HG03354 (cell line): ENCODE results near the gene TBC1D10B.
A peak's percentile ranks its signal among the peaks of the same experiment; 100 is the strongest.
"Not testable (repeated sequence)": the region's sequence is repeated elsewhere in the genome, so short reads cannot be mapped to it uniquely, and the experiment has no call there.

Source experiments
- ATAC-seq: cut with Tn5 transposase; IDR thresholded peaks from one replicate; pipeline ENCODE4 v1.9.1; 2021; ENCODE audit warnings: mild to moderate bottlenecking; ENCODE audit not compliant: unreplicated experiment, poor library complexity, severe bottlenecking

TBC1D10B gene

DNA sequence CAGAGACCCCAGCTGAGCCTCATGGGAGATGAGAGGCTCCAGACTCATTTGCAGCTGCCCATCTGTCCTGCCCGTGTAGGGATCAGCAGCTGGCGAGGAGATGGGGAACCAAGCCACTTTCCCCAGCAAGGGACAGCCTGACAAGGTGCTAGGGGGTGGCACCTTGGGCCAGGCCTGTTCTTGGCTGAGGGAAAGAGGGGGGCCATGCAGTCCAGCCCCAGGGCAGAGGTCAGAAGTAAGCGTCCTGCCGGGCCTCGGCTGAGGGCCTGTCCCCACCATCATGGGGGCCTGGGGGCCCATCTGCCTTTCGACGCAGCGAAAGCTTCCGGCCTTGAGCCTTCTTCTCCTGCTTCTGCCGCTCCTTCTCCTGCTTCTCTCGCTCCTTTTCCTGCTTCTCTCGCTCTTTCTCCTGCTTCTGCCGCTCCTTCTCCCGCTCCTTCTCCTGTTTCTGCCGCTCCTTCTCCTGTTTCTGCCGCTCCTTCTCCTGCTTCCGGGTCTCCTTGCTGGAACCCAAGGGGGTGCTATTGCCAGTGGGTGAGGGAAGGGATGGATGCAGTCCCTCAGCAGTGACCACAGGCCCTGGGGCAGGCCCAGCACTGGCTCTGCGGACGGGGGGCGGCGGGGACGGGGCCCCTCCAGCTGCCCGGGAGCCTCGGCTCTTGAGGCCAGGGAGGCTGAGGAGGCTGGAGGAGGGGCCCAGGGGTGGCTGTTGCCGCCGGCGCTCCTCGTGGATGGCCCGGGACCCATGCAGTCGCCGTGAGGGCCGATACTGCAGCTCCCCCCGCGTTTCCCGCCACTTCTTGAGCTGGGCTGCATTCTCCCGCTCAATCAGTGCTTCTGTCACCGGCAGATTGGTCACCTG, 12.3 kb downstream of the TBC1D10B start:
- ATAC-seq = no peak

DNA sequence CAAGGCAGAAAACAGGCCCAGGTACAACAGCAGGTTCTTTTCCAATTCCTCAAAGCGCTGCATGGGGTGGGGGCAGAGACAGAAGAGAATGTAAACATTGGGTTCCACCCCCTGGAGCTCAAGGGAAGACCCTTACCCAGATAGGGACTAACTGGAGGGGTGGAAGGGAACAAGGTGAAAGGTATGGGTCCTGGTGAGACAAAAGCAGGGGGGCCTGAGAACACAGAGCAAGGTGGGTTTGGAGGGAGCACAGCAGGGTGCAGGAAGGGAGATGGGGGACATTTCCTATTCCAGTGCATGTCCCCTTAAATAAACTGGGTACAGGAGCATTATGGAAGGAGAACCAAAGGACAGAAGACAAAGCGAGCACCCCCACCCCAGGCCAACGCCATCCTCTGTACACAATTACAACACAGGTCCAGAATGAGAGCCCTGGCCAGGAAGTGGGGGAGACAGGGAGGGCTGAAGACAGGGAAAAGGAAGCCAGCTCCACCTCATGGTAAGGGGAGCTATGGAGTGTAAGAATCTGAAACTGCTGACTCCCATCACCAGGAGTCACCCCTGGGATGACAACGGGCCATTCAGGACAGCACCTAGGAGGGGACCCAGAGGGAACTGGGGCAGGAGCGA, 13.1 kb downstream of the TBC1D10B start:
- no peak for ATAC-seq

DNA sequence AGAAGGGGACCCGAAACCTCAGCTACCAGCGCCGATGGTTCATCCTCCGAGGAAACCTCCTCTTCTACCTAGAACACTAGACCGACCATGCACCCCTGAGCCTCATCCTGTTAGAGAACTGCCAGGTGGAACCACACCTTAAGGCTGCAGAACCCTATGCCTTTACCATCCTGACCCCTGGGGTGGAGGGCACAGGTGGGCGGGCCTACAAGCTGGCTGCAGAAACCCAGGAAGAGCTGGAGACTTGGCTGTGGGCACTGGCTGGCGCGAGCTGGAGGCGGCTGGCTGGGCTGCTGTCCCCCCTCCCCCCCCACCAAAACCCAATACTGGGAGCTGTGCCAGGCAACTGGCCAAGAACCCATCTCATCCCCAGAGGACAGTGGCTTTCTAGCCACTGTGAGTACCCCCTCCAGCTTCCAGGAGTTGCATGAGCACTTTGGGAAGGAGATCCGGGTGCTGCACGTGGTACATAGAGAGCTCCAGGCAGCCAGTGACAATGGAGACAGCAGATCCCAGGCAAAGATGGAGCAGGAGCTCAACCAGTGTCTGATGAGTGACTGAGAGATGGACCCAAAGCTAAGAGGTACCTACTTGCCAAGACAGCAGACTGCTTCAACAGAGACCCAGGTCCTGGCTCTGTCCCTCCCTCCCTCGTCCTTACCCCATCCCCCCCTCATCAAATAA, 13.8 kb downstream of the TBC1D10B start:
- ATAC-seq = no peak

DNA sequence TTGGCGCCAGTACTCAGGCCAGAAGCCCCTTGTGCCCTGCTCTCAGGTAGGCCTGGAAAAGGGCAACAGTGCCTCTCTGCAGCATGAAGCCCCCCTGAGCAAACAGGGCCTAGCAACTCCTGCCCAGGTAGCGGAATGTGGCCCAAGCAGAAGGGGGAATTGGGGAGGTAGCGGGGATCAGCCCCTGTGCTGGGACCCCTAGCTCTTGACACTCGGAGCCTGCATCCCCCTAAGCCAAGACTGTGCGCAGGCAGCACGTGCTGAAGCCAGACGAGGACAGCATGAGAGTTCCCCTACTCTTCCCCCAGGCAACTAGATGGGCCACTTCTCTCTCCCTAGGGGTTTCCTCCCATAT, 14.4 kb downstream of the TBC1D10B start:
- no peak for ATAC-seq

DNA sequence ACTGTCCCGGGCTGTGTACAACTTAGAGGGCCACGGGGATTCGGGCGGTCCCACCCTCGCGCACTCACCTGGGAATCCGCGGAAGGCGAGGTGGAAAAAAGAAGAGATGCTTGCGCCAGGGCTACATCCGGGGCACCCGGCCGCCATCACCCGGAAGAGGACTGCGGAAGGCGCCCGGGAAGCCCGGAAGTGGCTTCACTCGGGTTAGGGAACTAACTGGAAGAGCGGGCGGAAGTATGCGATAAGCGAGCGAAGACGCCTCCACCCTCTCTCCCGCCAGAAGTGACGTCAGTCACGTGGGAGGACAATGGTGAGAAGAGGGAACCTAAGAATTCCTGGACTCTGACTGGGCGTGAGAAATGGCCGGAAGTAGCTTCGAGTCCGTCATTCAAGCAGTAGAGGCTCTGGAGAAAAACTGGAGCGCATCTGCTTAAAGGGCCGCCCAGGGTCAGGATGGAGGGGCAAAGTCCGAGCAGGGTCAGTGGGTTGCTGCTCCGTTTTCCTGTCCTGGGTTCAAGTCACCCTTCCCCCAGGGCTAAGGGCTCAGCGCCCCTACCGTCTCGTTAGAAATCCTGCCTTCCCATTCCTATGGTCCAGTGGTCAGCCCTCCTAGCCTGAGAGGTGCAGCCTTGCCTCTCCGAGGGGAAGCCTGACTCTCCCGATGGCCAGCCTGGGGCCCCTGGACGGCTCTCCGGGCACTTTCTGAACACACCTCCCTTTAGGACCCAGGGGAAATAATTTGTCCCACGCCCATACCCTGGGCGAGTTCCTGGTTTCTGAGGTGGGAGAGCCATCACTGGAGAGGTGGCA, 14.9 kb downstream of the TBC1D10B start, which contains the start of gene CD2BP2:
TSS of gene CD2BP2 (minus strand) at position 165 of the 810 bp plus-strand sequence. CDS start 627 bp downstream, outside the sequence.
- peak; percentile 61 for ATAC-seq

DNA sequence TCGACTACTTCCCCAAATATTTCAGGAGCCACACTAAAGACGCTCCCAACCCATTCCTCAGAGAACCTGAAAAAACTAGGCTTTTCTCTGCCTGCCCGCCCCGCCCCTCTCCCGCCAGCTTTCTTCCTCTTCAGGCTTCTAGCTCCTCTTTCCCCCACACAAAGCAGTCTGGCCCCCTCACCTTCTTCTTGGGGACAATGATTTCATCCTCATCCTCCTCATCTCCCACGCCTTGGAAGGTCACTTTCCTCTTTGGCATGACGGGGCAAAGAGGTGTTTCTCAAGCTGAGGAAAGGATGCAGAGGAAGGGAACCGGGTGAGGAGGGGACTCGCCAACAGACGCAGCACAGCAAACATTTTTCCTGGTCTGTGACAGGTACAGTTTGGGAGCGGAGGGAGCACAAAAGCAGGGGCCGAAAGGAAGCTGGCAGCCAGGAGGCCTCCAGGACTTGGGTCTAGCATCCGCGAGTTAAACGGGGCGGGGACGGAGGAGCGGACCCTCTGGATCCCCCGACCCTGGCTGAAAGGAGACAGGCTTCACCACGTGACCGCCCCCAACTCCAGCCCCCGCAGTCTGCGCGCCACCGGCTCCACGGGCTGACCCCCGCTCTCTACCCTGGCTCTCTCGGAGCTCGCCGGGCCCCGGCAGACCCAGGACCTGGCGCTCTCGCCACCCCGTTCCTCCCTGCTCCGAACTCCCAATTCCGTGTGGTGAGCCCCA, 15.7 kb downstream of the TBC1D10B start:
- peak; percentile 20 for ATAC-seq

DNA sequence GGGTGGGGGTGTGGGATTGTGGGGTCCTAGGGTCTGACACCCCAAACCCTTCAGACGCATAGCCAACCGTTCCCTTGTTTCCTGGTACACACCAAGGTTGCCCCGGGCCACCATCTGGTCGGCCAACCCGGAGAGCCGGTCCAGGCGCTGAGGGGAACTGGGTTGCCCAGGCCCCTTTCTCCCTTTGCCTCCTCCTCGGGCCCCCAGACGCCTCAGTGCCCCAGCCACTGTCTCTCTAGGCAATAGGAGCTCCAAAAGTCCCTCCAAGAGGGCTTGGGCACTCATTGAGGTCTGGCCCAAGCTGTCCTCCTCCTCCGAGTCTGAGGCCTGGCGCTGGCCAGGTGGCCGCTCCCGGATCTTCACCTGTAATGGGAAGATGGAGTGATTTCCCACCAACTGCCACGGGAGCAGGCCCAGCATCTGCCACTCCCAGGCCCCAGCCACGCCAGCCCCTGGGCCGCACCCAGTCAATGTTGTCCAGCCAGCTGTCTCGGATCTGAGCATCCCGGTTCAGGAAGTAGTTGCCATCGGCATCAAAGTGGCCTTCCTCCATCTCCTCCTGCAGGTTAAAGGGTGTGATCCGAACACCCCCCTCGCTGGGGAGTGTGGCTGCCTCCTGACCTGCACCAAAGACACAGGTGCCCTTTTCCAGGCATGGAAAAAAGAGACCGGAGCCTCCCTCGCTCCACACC, 16.7 kb downstream of the TBC1D10B start:
- no peak for ATAC-seq

DNA sequence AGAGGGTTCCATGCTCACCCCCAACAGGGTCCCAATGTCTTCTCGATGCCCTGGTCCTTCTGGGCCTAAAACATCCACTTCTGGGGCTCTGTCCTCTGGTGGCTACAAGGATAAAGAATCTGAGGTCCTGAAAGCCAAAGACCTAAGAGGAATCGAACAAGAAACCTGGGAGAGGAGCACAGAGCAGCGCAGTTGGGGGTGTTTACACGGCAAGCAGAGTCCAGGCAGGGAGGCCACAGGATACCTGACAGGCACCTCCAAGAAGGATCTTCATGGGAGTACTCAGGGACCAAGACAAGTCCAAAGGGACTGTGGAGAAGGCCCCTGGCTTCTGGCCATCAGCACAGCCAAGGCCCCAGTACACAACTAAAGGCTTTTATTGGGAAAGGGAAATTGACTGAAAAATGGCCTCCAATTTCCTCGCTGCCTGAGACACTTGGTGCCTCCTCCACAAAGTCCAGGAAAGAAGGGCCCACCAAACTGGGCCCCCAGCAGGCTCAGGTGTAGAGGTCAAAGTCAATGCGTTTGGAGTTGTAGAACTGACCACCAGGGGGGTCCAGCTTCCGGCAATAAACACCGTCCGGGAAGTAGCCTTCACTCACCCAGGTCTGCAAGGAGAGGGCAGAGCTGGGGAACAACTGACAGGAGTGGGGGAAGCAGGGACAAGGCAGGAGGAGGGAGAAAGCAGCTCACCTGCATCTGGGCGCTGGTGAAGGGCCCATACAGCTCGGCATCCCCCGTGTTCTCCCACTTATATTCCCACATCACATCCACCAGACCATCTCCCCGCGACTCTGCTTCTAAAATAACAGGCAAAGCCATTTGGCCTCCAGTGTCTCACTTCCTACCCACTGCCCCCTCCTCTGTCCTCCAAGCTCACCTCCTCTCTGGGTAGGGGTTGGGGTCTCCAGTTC, 17.5 kb downstream of the TBC1D10B start:
- ATAC-seq = no peak

DNA sequence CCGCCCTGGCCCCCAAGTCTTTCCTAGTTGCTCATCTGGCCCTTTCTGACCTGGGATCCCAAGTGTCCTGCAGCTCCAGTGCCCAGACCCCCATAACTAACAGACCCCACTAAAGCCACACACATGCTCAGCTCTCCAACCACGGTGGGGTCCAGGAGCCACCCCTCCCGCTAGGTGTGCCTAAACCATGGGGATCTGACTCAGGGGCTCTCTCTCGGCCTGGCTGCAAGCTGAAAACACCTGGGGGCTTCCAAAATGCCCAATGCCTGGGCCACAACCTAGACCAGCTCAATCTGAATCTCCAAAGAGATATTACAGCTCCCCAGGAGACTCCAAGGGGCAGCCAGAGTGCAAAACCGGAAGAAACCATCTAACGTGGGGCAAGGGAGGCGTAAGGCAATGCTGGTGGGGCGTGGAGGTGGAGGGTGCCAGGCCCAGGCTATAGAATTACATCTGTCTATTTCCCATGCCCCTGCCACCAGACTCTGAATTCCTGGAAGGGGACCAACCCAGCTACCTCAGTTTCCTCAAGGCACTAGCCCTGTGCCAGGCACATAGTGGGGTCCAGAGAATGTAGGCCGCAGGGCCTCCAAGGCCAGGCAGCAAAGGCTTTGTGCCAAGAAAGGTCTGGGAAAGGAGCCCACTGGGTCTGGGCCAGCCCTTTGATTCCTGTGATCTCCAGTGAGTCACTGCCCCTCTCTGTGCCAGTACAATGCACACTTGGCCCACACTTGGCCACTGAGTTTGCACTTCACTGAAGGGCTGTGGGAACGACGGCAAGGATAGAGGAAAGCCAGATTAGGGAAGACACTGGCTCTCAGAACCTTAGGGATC, 18.5 kb downstream of the TBC1D10B start:
- ATAC-seq = no peak

DNA sequence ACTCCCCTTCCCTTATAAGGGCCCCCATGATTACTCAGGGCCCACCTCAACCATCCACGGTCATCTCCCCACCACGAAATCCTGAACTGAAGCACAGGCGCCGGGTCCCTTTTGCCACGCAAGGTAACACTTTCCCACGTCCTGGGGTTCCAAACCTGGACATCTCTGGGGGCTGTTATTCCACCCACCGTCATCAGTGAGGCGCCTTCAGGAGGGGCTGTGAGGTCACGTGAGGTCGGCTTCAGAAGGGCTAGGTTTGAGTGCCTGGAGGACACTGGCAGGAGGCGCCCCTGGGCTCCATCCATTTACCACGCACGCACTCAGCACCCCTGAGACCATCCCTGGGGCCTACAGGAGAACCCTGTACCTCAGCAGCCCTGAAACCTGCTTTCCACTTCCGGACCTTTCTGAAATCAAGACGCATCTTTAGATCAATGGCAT, 19.3 kb downstream of the TBC1D10B start:
- no peak for ATAC-seq

DNA sequence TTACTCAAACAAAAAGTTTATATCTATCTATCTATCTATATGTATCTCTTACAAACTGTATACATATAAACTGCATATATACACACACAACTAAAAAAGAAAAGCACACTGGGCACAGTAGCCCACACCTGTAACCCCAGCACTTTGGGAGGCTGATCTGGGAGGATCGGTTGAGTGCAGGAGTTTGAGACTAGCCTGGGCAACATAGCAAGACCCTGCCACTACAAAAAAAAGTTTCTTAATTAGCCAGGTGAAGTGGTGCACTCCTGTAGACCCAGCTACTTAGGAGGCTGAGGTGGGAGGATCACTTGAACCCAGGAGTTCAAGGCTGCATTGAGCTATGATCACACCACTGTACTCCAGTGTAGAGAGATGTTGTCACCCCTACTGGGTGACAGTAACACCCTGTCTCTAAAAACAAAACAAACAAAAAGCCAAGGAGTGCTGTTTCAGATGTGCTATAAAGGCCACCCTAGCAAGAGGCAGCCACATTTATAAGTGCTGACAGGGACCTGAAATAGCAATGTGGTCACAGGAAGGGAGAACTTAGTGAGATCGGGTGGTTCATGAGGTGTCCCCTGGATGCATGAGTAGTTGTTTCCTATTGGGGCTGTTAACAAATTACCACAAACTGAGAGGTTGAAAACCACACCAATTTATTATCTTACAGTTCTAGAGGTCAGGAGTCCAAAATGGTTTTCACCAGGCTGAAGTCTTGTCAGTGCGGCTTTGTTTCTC, 20.0 kb downstream of the TBC1D10B start:
- ATAC-seq = peak; percentile 49

DNA sequence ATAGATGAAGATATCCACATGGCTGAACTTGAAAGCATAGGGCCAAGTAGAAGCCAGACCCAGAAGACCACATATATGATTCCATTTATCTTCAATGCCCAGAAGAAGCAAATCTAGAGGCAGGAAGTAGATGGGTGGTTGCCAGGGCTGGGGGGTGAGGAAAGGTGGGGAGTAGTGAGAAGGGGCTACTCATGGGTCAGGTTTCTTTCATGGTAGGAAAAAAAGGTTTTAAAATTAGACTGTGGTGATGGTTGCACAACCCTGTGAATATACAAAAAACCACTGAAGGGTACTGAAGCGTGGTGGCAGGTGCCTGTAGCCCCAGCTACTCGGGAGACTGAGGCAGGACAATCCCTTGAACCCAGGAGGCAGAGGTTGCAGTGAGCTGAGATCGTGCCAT, 20.6 kb downstream of the TBC1D10B start:
- peak; percentile 53 for ATAC-seq

DNA sequence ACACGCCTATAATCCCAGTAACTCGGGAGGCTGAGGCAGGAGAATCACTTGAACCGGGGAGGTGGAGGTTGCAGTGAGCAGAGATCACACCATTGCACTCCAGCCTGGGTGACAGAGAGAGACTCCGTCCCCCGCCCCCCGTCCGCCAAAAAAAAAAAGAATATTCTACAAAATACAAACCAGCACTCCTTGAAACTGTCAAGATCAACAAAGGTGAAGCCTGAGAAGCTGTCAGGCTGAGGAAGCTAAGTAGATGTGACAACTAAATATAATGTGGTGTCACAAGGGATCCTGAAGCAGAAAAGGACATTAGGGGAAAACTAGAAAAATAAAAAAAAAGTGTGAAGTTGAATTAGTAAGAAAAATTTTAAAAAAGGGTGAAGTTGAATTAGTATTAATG, 21.4 kb downstream of the TBC1D10B start:
- ATAC-seq = no peak

DNA sequence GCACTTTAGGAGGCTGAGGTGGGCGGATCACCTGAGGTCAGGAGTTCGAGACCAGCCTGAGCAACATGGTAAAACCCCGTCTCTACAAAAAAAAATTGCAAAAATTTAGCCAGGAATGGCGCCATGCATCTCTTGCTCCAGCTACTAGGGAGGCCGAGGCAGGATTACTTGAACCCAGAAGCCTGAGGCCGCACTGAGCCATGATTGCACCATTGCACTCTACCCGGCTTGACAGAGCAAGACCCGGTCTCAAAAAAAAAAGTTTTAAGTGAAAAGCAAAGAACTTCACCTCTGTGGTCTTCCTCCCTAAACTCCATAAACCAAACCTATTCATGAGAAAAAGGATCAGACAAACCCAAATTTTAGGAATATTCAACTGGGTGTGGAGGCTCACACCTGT, 22.2 kb downstream of the TBC1D10B start:
- no peak for ATAC-seq

DNA sequence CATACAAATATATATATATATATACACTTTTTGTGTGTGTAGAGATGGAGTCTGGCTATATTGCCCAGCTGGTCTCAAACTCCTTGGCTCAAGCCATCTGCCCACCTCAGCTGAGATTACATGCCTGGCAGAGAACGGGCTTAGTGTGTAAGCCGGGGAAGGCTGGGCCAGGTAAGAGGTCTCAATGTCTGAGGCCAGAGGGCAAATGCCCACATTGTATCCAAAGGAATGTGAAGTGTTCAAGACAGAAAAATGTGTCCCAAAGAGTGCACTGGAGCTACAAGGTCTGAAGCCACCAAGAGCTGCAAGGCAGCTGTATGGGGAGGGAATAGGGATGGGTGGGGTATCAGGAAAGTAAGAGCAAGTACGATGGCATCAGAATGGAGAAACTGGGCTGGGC, 24.0 kb downstream of the TBC1D10B start:
- no peak for ATAC-seq

DNA sequence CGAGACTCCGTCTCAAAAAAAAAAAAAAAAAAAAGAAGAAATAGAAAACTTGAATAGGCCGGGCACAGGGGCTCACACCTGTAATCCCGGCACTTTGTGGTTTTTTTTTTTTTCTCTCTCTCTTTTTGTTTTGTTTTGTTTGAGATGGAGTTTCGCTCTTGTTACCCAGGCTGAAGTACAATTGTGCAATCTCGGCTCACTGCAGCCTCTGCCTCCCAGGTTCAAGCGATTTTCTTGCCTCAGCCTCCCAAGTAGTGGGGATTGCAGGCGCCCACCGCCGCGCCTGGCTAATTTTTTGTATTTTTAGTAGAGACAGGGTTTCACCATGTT, 26.8 kb downstream of the TBC1D10B start:
- ATAC-seq = not testable (repeated sequence)
